ENCODE results near the gene ZEB2.

DNA sequence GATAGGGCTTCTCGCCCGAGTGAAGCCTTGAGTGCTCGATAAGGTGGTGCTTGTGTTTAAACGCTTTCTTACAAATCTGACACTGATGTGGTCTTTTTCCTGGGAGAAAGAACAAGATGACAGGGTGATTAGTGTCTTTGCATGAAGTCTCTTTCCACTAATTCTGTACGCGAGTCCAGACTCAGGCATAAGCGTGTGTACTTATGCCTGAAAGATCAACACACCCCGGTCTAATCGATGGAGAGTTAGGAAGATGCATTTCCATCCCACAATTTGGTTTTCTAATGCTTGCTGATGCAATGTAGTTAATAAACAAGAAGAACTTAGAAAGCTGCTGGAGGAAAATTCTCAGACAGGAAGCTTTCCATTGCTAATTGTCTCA, 130.0 kb downstream of the ZEB2 start:
- TF ChIP-seq, protein P1, sequence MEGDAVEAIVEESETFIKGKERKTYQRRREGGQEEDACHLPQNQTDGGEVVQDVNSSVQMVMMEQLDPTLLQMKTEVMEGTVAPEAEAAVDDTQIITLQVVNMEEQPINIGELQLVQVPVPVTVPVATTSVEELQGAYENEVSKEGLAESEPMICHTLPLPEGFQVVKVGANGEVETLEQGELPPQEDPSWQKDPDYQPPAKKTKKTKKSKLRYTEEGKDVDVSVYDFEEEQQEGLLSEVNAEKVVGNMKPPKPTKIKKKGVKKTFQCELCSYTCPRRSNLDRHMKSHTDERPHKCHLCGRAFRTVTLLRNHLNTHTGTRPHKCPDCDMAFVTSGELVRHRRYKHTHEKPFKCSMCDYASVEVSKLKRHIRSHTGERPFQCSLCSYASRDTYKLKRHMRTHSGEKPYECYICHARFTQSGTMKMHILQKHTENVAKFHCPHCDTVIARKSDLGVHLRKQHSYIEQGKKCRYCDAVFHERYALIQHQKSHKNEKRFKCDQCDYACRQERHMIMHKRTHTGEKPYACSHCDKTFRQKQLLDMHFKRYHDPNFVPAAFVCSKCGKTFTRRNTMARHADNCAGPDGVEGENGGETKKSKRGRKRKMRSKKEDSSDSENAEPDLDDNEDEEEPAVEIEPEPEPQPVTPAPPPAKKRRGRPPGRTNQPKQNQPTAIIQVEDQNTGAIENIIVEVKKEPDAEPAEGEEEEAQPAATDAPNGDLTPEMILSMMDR (IDR thresholded peaks at IDR 0.05; ENCODE audit: low read length): no peak
- no peak for TF ChIP-seq EZH2 (IDR thresholded peaks at IDR 0.05; ENCODE audit: borderline replicate concordance, low read length)
